ENCODE data around the gene LNP1.

GRCh38 chr3:100470951-100471350 is 69.6 kb downstream of the LNP1 start:
- TF ChIP-seq CTCF (IDR thresholded peaks at IDR 0.05; ENCODE audit: extremely low read depth in 1 of 2, insufficient read depth in 1 of 2, low read depth in 1 of 2, low read length in 2 of 2) (no peak), POLR2A (IDR thresholded peaks at IDR 0.05; ENCODE audit: low read depth, low read length) (no peak), MAX (IDR thresholded peaks at IDR 0.05; ENCODE audit: insufficient read depth, insufficient read length) (no peak), EZH2 (IDR thresholded peaks at IDR 0.05; ENCODE audit: borderline replicate concordance, low read depth, low read length, severe bottlenecking) (no peak), POLR2AphosphoS5 (IDR thresholded peaks at IDR 0.05; ENCODE audit: insufficient read depth, low read depth, low read length) (no peak), JUN (IDR thresholded peaks at IDR 0.05; ENCODE audit: borderline replicate concordance, insufficient read depth, insufficient read length, low read depth) (no peak), MYC (IDR thresholded peaks at IDR 0.05; ENCODE audit: low read depth, low read length) (no peak), GATA2 (IDR thresholded peaks at IDR 0.05; ENCODE audit: insufficient read depth, insufficient read length, low read depth, low read length) (no peak), FOS (IDR thresholded peaks at IDR 0.05; ENCODE audit: borderline replicate concordance, insufficient read depth, low read length) (no peak)

All from endothelial cell of umbilical vein (primary cell).